Pancreas (tissue), 10 donors: ENCODE measurements around the gene CRACR2A. TPM values are rescaled to one million over a fixed set of nuclear protein-coding genes. Genes with fewer than 3 reads are reported as not detected.
A peak's percentile ranks its signal among the peaks of the same experiment; 100 is the strongest.

Source experiments
- ATAC-seq, 4 donors: fragments of 200-7000 bp; cut with Tn5 transposase; one replicate each; pipeline versions ENCODE4 v1.8.0 to v1.9.1; 2020; ENCODE audit warnings: mild to moderate bottlenecking in 4 of 4, moderate library complexity in 4 of 4
- DNase-seq, 6 donors: peaks; one replicate each; pipeline ENCODE4 v3.0.0-alpha.2; 2020
- FAIRE-seq: peaks from 2 replicates; lab custom pipeline; 2012; peaks lifted over from hg19 to GRCh38; lab: Jason Lieb, UNC
- H3K27ac ChIP-seq, 4 donors: fragments of 200-600 bp; sonication (generic); 1 replicate in 3 of 4; 2 replicates in 1 of 4; pipeline versions ENCODE4 v1.5.0 to v1.8.0; 2020
- H3K27me3 ChIP-seq, 4 donors: fragments of 200-600 bp; one replicate each; pipeline ENCODE4 v1.8.0; 2021
- H3K36me3 ChIP-seq, 3 donors: fragments of 200-600 bp; sonication (generic) in 1 of 3; one replicate each; pipeline versions ENCODE4 v1.5.0 to v1.8.0; 2020 to 2021
- H3K4me1 ChIP-seq, 3 donors: fragments of 200-600 bp; one replicate each; pipeline ENCODE4 v1.8.0; 2021
- H3K4me3 ChIP-seq, 4 donors: fragments of 200-600 bp; sonication (generic) in 2 of 4; one replicate each; pipeline versions ENCODE4 v1.5.0 to v1.8.0; 2020 to 2021
- H3K9me3 ChIP-seq, 4 donors: fragments of 200-600 bp; one replicate each; pipeline ENCODE4 v1.8.0; 2021
- CTCF ChIP-seq, 4 donors: fragments of 200-600 bp; sonication (generic) in 3 of 4; IDR thresholded peaks; one replicate each; pipeline versions ENCODE4 v1.5.0 to v1.8.0; 2021; ENCODE audit warnings: antibody characterized with exemption in 4 of 4
- WGBS, 2 donors: extraction: QIAGEN DNeasy Blood & Tissue Kit; methylation state at CpG; one replicate each; pipeline ENCODE4 v1.1.7; 2013; 5-methylcytosine and 5-hydroxymethylcytosine counted together
- intact Hi-C, 3 donors: fragments of 100-400 bp; cut with DNase I; formaldehyde crosslinking; loops; one replicate each; pipeline versions ENCODE4 v1.11.1 to v1.14.2; 2022
- polyA plus RNA-seq, 2 donors: library from polyadenylated mRNA; stranded (reverse); fragments of 200-250 nt; gene quantifications; one replicate each; pipeline ENCODE4 v1.2.3, GENCODE V29; 2013
- total RNA-seq, 6 donors: library from RNA; stranded (reverse); fragmentation: NEBNext Ultra II Directional in 4 of 6; extraction: Animal tissue kit (Norgen Biotek cat#: 25700) in 4 of 6; gene quantifications; one replicate each; pipeline versions ENCODE4 v1.2.1 to v1.2.4, GENCODE V29; 2021 to 2023
- donor health status: healthy with polysubstance abuse.
- donor health status: DM: no; HTN: no; CAD: no; lungs with moderate emphysema.
- donor health status: DM: no; HTN: no; CAD: no.
- donor health status: control.
- donor health status: control.
- donor health status: Bipolar disorder and iron deficiency.
- donor health status: DM: yes; HTN: yes; CAD: no.
- donor health status: DM: no; HTN: no; CAD: no.
- donor health status: DM: no; HTN: no; CAD: no.
- donor health status: DM: yes; HTN: yes; CAD: no.

The CRACR2A gene
- total and polyA plus RNA-seq, 8 donors, result 1.5 to 10.3 (median 7.3) TPM

GRCh38 chr12:3655328-3655900, 97.5 kb downstream of the CRACR2A start:
- H3K27ac ChIP-seq, result no peak overlapping the region
- H3K4me1 ChIP-seq, result no peaks in the 10 kb centered on the region
- ATAC-seq, result peak in 3 of 4 donors; percentile 50 to 57 (median 51)
- H3K4me3 ChIP-seq, result no peak overlapping the region
- H3K27me3 ChIP-seq, result no peaks in the 10 kb centered on the region
- DNase-seq, result no peak
- peaks cover 0 to 4% (median 0%) of the 10 kb centered on the region in 3 donors for H3K36me3 ChIP-seq
- TF ChIP-seq CTCF (IDR thresholded peaks at IDR 0.05), result no peak
- FAIRE-seq, result no peak
- intact Hi-C loops, result loop anchor here in 1 of 3 donors (10.0 kb wide), 1 partner anchor 149 kb away; no protein-coding TSS in a partner anchor
- H3K9me3 ChIP-seq, result no peaks in the 10 kb centered on the region
- WGBS, 2 donors, result 58 to 59% methylated on average over 4 of the region's 4 CpGs

GRCh38 chr12:3651585-3652424, 101.1 kb downstream of the CRACR2A start:
- H3K36me3 ChIP-seq, result peaks cover 0 to 4% (median 0%) of the 10 kb centered on the region in 3 donors
- no peak overlapping the region for H3K4me3 ChIP-seq
- intact Hi-C loops, result loop anchor here in 1 of 3 donors (10.0 kb wide), 1 partner anchor 153 kb away; no protein-coding TSS in a partner anchor
- no peak overlapping the region for H3K27ac ChIP-seq
- FAIRE-seq (no peak), ATAC-seq (no peak), DNase-seq (no peak)
- H3K9me3 ChIP-seq, result no peaks in the 10 kb centered on the region
- no peak for TF ChIP-seq CTCF (IDR thresholded peaks at IDR 0.05)
- 84 to 89% methylated on average over 6 of the region's 6 CpGs for WGBS, 2 donors
- H3K27me3 ChIP-seq, result no peaks in the 10 kb centered on the region
- H3K4me1 ChIP-seq, result no peaks in the 10 kb centered on the region

GRCh38 chr12:3647504-3647903, 105.4 kb downstream of the CRACR2A start:
- Histone ChIP-seq H3K27ac (no peak overlapping the region), H3K4me1 (no peaks in the 10 kb centered on the region), H3K27me3 (no peaks in the 10 kb centered on the region), H3K4me3 (no peak overlapping the region), H3K9me3 (no peaks in the 10 kb centered on the region), H3K36me3 (no peaks in the 10 kb centered on the region)
- no peak for TF ChIP-seq CTCF (IDR thresholded peaks at IDR 0.05)
- no peak for DNase-seq
- intact Hi-C loops, result loop anchor here in 1 of 3 donors (10.0 kb wide), 1 partner anchor 343 kb away; no protein-coding TSS in a partner anchor
- ATAC-seq, result no peak
- 88 to 94% methylated on average over 5 of the region's 5 CpGs for WGBS, 2 donors
- no peak for FAIRE-seq

- ATAC-seq (peak in 3 of 4 donors; percentile 41 to 74 (median 46)), FAIRE-seq (no peak), DNase-seq (peak in 1 of 6 donors; percentile 18)
- TF ChIP-seq CTCF (IDR thresholded peaks at IDR 0.05), result no peak
- peak overlapping the region in 1 of 4 donors; percentile 33 for H3K27ac ChIP-seq
- no peaks in the 10 kb centered on the region for H3K4me1 ChIP-seq
- 42 to 50% methylated on average over 12 of the region's 12 CpGs for WGBS, 2 donors
- H3K36me3 ChIP-seq, result no peaks in the 10 kb centered on the region
- H3K9me3 ChIP-seq, result no peaks in the 10 kb centered on the region
- no peaks in the 10 kb centered on the region for H3K27me3 ChIP-seq
- H3K4me3 ChIP-seq, result no peak overlapping the region
- intact Hi-C loops, result loop anchor here in 1 of 3 donors (10.0 kb wide), 1 partner anchor 342 kb away; no protein-coding TSS in a partner anchor
These were observed 106.2 kb downstream of the CRACR2A start for GRCh38 chr12:3646561-3647241.
